HG03039 (cell line): ENCODE results near the gene ITPRID1.

Source experiments
- ATAC-seq: cut with Tn5 transposase; IDR thresholded peaks from one replicate; pipeline ENCODE4 v1.9.1; 2021; ENCODE audit warnings: mild to moderate bottlenecking, moderate library complexity; ENCODE audit not compliant: unreplicated experiment

Gene ITPRID1

GRCh38 chr7:31692871-31693270, 179.0 kb downstream of the ITPRID1 start:
- no peak for ATAC-seq

GRCh38 chr7:31695859-31696614, 182.1 kb downstream of the ITPRID1 start:
- ATAC-seq = no peak

GRCh38 chr7:31699050-31699449, 185.2 kb downstream of the ITPRID1 start:
- no peak for ATAC-seq

GRCh38 chr7:31702354-31702753, 188.5 kb downstream of the ITPRID1 start:
- ATAC-seq = no peak

- no peak for ATAC-seq
These were observed 191.5 kb downstream of the ITPRID1 start for GRCh38 chr7:31705377-31705776.

GRCh38 chr7:31707089-31707488, 193.2 kb downstream of the ITPRID1 start:
- no peak for ATAC-seq
